ENCODE measurements around the gene DYNC1I2.

DNA sequence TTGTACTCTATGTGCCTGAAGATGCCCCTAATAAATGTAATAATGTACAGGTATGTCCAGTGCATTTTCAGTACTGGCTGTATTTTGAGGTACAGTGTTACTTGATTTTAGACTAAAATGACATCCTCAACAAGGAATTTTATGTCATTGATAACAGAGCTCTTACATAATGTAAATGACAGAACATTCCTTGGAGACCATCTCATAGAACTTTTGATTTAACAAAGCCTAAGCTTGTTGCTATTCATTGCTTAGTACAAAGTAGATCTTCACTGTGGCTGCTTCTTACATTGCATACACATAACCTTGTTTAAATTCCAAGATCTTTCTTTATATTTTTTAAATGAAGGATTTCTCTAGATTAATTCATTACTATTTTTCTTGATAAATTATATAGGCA lies 24.1 kb downstream of the DYNC1I2 start:
- TF ChIP-seq, protein P1, sequence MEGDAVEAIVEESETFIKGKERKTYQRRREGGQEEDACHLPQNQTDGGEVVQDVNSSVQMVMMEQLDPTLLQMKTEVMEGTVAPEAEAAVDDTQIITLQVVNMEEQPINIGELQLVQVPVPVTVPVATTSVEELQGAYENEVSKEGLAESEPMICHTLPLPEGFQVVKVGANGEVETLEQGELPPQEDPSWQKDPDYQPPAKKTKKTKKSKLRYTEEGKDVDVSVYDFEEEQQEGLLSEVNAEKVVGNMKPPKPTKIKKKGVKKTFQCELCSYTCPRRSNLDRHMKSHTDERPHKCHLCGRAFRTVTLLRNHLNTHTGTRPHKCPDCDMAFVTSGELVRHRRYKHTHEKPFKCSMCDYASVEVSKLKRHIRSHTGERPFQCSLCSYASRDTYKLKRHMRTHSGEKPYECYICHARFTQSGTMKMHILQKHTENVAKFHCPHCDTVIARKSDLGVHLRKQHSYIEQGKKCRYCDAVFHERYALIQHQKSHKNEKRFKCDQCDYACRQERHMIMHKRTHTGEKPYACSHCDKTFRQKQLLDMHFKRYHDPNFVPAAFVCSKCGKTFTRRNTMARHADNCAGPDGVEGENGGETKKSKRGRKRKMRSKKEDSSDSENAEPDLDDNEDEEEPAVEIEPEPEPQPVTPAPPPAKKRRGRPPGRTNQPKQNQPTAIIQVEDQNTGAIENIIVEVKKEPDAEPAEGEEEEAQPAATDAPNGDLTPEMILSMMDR (IDR thresholded peaks at IDR 0.05; ENCODE audit: borderline replicate concordance, extremely low read depth, low read length, poor library complexity, severe bottlenecking): no peak
- TF ChIP-seq EZH2 (IDR thresholded peaks at IDR 0.05; ENCODE audit: borderline replicate concordance, low read depth, low read length, severe bottlenecking): no peak

Measured in DND-41 (cell line).